HepG2 (cell line): ENCODE measurements around the gene ARHGEF7. TPM values are rescaled to one million over a fixed set of nuclear protein-coding genes. Genes with fewer than 3 reads are reported as not detected.

ENCODE experiments used
- CEBPB ChIP-seq: IDR thresholded peaks from 2 replicates; pipeline ENCODE4 v1.6.1; 2011; ENCODE audit warnings: low read depth, low read length, improper control_type of control experiment, borderline replicate concordance
- NONO ChIP-seq, 2 experiments: fragments of 450-650 bp in 1 of 2; sonication (generic) in 1 of 2; formaldehyde crosslinking in 1 of 2; IDR thresholded peaks in 1 of 2; conservative IDR thresholded peaks in 1 of 2; 2 replicates each; pipeline versions ENCODE4 v1.6.1 to v1.8.0; 2017 to 2022; ENCODE audit warnings: mild to moderate bottlenecking in 1 of 2, missing genetic modification reagents in 1 of 2, moderate library complexity in 1 of 2
- NR2F6 ChIP-seq, 2 experiments: IDR thresholded peaks; 2 replicates each; pipeline ENCODE4 v1.6.1; 2016; ENCODE audit warnings: antibody characterized with exemption in 1 of 2, mild to moderate bottlenecking in 1 of 2
- ONECUT2 ChIP-seq: sonication (generic); formaldehyde crosslinking; IDR thresholded peaks from 2 replicates; pipeline ENCODE4 v1.4.0; 2020; ENCODE audit warnings: missing genetic modification reagents
- PHB2 ChIP-seq: fragments of 450-650 bp; IDR thresholded peaks from 2 replicates; pipeline ENCODE4 v1.6.1; 2018; ENCODE audit not compliant: partially characterized antibody
- SNAPC2 ChIP-seq: sonication (generic); formaldehyde crosslinking; IDR thresholded peaks from 2 replicates; pipeline ENCODE4 v1.8.1; 2022; ENCODE audit warnings: mild to moderate bottlenecking, missing genetic modification reagents
- SP140L ChIP-seq: sonication (generic); formaldehyde crosslinking; IDR thresholded peaks from 2 replicates; pipeline ENCODE4 v1.4.0; 2020; ENCODE audit warnings: missing genetic modification reagents, borderline replicate concordance
- STAG1 ChIP-seq: sonication (generic); formaldehyde crosslinking; IDR thresholded peaks from 2 replicates; pipeline ENCODE4 v1.4.0; 2020; ENCODE audit warnings: missing genetic modification reagents
- ZNF7 ChIP-seq: IDR thresholded peaks from 2 replicates; pipeline ENCODE4 v1.6.1; 2016; ENCODE audit warnings: missing biosample characterization, missing genetic modification reagents
- ZSCAN30 ChIP-seq: sonication (generic); formaldehyde crosslinking; IDR thresholded peaks from 2 replicates; pipeline ENCODE4 v1.5.0; 2020; ENCODE audit warnings: mild to moderate bottlenecking, missing genetic modification reagents
- polyA plus RNA-seq, 8 experiments: library from polyadenylated mRNA; depleted of rRNA in 3 of 8; stranded (reverse) in 7 of 8; unstranded in 1 of 8; fragments of >200 nt; fragmentation: Illumina TruSeq in 4 of 8; extraction: Trizol in 4 of 8; gene quantifications; 2 replicates each; pipeline versions ENCODE4 v1.2.1 to v1.2.3, GENCODE V29; 2011 to 2016; ENCODE audit warnings: low read depth in 4 of 8, missing spikeins in 1 of 8, mixed read lengths in 1 of 8; ENCODE audit not compliant: insufficient read depth in 1 of 8
- total RNA-seq, 5 experiments: library from RNA; depleted of rRNA; stranded (reverse); fragments of >200 nt; fragmentation: Illumina TruSeq; extraction: Trizol; gene quantifications; 2 replicates each; pipeline ENCODE4 v1.2.3, GENCODE V29; 2016; ENCODE audit warnings: low read depth in 1 of 5
- TF ChIP-seq, protein P1 (sequence below): sonication (generic); formaldehyde crosslinking; IDR thresholded peaks from 2 replicates; pipeline ENCODE4 v1.4.0; 2020; ENCODE audit warnings: missing genetic modification reagents
- TF ChIP-seq, protein P2 (sequence below): sonication (generic); formaldehyde crosslinking; IDR thresholded peaks from 2 replicates; pipeline ENCODE4 v1.5.0; 2020; ENCODE audit warnings: missing genetic modification reagents
- TF ChIP-seq, protein P3 (sequence below): sonication (generic); formaldehyde crosslinking; IDR thresholded peaks from 2 replicates; pipeline ENCODE4 v1.4.0; 2020; ENCODE audit warnings: missing genetic modification reagents
- TF ChIP-seq, protein P4 (sequence below): IDR thresholded peaks from 2 replicates; pipeline ENCODE4 v1.6.1; 2016; ENCODE audit warnings: low read depth, control low read depth

ARHGEF7 gene
- total and polyA plus RNA-seq, 2 of the 13 experiments (the other 11 are each of a cell fraction or from before 2014, with no cell fraction given), result 15.7 to 22.3 TPM

DNA sequence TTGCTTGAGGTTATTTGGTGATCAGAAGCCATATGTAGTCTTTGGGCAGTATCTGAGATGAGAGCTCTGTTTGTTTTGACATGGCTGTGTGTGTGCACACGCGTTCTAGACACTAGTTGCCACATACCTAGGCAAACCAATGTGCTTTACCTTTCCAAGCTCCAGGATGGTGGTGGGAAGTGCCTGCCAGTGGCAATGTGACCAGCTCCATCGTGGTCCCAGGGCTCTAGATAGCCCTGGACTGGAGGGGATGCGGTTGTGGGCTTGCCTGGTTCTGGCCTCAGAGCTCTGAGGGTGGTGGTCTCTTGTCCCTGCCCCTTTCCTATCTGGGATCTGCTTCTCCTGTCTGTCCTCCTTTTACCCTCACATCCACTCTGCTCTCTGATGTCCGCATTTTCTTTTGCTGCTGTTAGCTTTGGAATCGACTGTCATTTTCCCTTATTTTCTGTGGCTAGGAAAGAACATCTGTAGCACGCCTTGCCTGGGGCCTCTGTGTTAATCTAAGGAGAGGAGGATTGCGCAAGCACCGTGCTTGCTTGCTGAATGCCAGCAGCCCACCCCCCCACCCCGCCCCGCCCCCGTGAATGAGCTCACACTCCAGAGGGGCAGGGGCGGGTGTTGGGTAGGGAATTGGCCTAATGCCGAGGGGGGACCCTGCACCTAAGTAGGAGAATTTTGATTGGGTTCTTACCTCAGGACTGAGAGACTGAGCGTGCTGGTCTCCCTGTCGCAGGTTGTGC is 89.5 kb downstream of the ARHGEF7 start (continued):
- TF ChIP-seq, protein P1, sequence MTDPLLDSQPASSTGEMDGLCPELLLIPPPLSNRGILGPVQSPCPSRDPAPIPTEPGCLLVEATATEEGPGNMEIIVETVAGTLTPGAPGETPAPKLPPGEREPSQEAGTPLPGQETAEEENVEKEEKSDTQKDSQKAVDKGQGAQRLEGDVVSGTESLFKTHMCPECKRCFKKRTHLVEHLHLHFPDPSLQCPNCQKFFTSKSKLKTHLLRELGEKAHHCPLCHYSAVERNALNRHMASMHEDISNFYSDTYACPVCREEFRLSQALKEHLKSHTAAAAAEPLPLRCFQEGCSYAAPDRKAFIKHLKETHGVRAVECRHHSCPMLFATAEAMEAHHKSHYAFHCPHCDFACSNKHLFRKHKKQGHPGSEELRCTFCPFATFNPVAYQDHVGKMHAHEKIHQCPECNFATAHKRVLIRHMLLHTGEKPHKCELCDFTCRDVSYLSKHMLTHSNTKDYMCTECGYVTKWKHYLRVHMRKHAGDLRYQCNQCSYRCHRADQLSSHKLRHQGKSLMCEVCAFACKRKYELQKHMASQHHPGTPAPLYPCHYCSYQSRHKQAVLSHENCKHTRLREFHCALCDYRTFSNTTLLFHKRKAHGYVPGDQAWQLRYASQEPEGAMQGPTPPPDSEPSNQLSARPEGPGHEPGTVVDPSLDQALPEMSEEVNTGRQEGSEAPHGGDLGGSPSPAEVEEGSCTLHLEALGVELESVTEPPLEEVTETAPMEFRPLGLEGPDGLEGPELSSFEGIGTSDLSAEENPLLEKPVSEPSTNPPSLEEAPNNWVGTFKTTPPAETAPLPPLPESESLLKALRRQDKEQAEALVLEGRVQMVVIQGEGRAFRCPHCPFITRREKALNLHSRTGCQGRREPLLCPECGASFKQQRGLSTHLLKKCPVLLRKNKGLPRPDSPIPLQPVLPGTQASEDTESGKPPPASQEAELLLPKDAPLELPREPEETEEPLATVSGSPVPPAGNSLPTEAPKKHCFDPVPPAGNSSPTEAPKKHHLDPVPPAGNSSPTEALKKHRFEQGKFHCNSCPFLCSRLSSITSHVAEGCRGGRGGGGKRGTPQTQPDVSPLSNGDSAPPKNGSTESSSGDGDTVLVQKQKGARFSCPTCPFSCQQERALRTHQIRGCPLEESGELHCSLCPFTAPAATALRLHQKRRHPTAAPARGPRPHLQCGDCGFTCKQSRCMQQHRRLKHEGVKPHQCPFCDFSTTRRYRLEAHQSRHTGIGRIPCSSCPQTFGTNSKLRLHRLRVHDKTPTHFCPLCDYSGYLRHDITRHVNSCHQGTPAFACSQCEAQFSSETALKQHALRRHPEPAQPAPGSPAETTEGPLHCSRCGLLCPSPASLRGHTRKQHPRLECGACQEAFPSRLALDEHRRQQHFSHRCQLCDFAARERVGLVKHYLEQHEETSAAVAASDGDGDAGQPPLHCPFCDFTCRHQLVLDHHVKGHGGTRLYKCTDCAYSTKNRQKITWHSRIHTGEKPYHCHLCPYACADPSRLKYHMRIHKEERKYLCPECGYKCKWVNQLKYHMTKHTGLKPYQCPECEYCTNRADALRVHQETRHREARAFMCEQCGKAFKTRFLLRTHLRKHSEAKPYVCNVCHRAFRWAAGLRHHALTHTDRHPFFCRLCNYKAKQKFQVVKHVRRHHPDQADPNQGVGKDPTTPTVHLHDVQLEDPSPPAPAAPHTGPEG (CRISPR knock-in tag), result no peak
- TF ChIP-seq, protein P2, sequence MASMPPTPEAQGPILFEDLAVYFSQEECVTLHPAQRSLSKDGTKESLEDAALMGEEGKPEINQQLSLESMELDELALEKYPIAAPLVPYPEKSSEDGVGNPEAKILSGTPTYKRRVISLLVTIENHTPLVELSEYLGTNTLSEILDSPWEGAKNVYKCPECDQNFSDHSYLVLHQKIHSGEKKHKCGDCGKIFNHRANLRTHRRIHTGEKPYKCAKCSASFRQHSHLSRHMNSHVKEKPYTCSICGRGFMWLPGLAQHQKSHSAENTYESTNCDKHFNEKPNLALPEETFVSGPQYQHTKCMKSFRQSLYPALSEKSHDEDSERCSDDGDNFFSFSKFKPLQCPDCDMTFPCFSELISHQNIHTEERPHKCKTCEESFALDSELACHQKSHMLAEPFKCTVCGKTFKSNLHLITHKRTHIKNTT (CRISPR knock-in tag), result no peak
- TF ChIP-seq, protein P3, sequence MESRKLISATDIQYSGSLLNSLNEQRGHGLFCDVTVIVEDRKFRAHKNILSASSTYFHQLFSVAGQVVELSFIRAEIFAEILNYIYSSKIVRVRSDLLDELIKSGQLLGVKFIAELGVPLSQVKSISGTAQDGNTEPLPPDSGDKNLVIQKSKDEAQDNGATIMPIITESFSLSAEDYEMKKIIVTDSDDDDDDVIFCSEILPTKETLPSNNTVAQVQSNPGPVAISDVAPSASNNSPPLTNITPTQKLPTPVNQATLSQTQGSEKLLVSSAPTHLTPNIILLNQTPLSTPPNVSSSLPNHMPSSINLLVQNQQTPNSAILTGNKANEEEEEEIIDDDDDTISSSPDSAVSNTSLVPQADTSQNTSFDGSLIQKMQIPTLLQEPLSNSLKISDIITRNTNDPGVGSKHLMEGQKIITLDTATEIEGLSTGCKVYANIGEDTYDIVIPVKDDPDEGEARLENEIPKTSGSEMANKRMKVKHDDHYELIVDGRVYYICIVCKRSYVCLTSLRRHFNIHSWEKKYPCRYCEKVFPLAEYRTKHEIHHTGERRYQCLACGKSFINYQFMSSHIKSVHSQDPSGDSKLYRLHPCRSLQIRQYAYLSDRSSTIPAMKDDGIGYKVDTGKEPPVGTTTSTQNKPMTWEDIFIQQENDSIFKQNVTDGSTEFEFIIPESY, result no peak
- TF ChIP-seq, protein P4, sequence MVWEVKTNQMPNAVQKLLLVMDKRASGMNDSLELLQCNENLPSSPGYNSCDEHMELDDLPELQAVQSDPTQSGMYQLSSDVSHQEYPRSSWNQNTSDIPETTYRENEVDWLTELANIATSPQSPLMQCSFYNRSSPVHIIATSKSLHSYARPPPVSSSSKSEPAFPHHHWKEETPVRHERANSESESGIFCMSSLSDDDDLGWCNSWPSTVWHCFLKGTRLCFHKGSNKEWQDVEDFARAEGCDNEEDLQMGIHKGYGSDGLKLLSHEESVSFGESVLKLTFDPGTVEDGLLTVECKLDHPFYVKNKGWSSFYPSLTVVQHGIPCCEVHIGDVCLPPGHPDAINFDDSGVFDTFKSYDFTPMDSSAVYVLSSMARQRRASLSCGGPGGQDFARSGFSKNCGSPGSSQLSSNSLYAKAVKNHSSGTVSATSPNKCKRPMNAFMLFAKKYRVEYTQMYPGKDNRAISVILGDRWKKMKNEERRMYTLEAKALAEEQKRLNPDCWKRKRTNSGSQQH (CRISPR knock-in tag), result no peak
- TF ChIP-seq STAG1 (CRISPR knock-in tag), result no peak
- TF ChIP-seq ZNF7, result peak; percentile 40; the same call in 1 of the 2 replicates
- no peak for TF ChIP-seq SNAPC2 (CRISPR knock-in tag)
- TF ChIP-seq SP140L (CRISPR knock-in tag), result no peak
- peak; percentile 91 for TF ChIP-seq CEBPB
- TF ChIP-seq PHB2, result no peak
- TF ChIP-seq NR2F6 (IDR thresholded peaks at IDR 0.05), result no peak
- TF ChIP-seq NR2F6 (CRISPR knock-in tag; IDR thresholded peaks at IDR 0.05), result no peak
- TF ChIP-seq NONO (IDR thresholded peaks at IDR 0.05), result no peak
- TF ChIP-seq NONO (CRISPR knock-in tag; conservative IDR thresholded peaks at IDR 0.05), result no peak
- no peak for TF ChIP-seq ONECUT2 (CRISPR knock-in tag)
- no peak for TF ChIP-seq ZSCAN30 (CRISPR knock-in tag)
